OCI-LY1 (cell line): ENCODE data around the gene CCAR1.
"Not testable (repeated sequence)": the region's sequence is repeated elsewhere in the genome, so short reads cannot be mapped to it uniquely, and the experiment has no call there.

Source experiments
- H2AFZ ChIP-seq: fragments of 200-600 bp; sonication (generic), shearing (Covaris generic); 2 replicates; pipeline ENCODE4 v1.6.0; 2014; ENCODE audit warnings: antibody characterized with exemption, mild to moderate bottlenecking, low read length
- H3F3A ChIP-seq: fragments of 200-600 bp; sonication (generic), shearing (Covaris generic); 2 replicates; pipeline ENCODE4 v1.6.0; 2014; ENCODE audit warnings: mild to moderate bottlenecking, antibody characterized with exemption, low read length, moderate library complexity; ENCODE audit not compliant: insufficient read depth
- H3K27ac ChIP-seq: fragments of 200-600 bp; sonication (generic); 2 replicates; pipeline ENCODE4 v1.5.1; 2014; ENCODE audit warnings: low read length, mixed run types, mild to moderate bottlenecking, low read depth; ENCODE audit not compliant: poor library complexity, severe bottlenecking
- H3K27me3 ChIP-seq: fragments of 200-600 bp; sonication (generic); 2 replicates; pipeline ENCODE4 v1.6.0; 2014; ENCODE audit warnings: antibody characterized with exemption, mild to moderate bottlenecking, low read length, moderate library complexity; ENCODE audit not compliant: insufficient read depth
- H3K36me3 ChIP-seq: fragments of 200-600 bp; sonication (generic); 2 replicates; pipeline ENCODE4 v1.6.1; 2014; ENCODE audit warnings: mild to moderate bottlenecking, antibody characterized with exemption, low read length, moderate library complexity, mixed read lengths; ENCODE audit not compliant: insufficient read depth
- H3K4me1 ChIP-seq: fragments of 200-600 bp; sonication (generic); 2 replicates; pipeline ENCODE4 v1.5.1; 2014; ENCODE audit warnings: mild to moderate bottlenecking, low read length, moderate library complexity; ENCODE audit not compliant: insufficient read depth, severe bottlenecking
- H3K4me2 ChIP-seq: fragments of 200-600 bp; sonication (generic), shearing (Covaris generic); 2 replicates; pipeline ENCODE4 v1.6.1; 2014; ENCODE audit warnings: low read length
- H3K4me3 ChIP-seq: fragments of 200-600 bp; sonication (generic); 2 replicates; pipeline ENCODE4 v1.5.1; 2014; ENCODE audit warnings: low read length, low read depth, mild to moderate bottlenecking, mixed read lengths; ENCODE audit not compliant: poor library complexity, severe bottlenecking
- H3K79me2 ChIP-seq: fragments of 200-600 bp; shearing (Covaris generic); 2 replicates; pipeline ENCODE4 v1.6.1; 2016; ENCODE audit warnings: mixed run types, low read length, mixed read lengths; ENCODE audit not compliant: insufficient read depth
- H3K9ac ChIP-seq: fragments of 200-600 bp; sonication (generic), shearing (Covaris generic); 2 replicates; pipeline ENCODE4 v1.6.1; 2014; ENCODE audit warnings: mild to moderate bottlenecking, low read length, mixed read lengths
- H3K9me2 ChIP-seq: fragments of 200-600 bp; sonication (generic), shearing (Covaris generic); 2 replicates; pipeline ENCODE4 v1.6.1; 2014; ENCODE audit warnings: low read depth, mild to moderate bottlenecking, low read length, mixed read lengths
- H3K9me3 ChIP-seq: fragments of 200-600 bp; shearing (Covaris generic); 2 replicates; pipeline ENCODE4 v1.6.1; 2014; ENCODE audit warnings: low read length, mixed read lengths
- H4K20me1 ChIP-seq: fragments of 200-600 bp; sonication (generic), shearing (Covaris generic); 2 replicates; pipeline ENCODE4 v1.6.0; 2016; ENCODE audit warnings: mild to moderate bottlenecking, low read length; ENCODE audit not compliant: insufficient read depth
- EZH2 ChIP-seq: fragments of 200-600 bp; sonication (generic), shearing (Covaris generic); IDR thresholded peaks from 2 replicates; pipeline ENCODE4 v1.8.0; 2017; ENCODE audit warnings: borderline replicate concordance, mixed run types, mild to moderate bottlenecking, antibody characterized with exemption, low read length, moderate library complexity, mixed read lengths
- TF ChIP-seq, protein P1 (sequence below): fragments of 200-600 bp; sonication (generic), shearing (Covaris generic); IDR thresholded peaks from 2 replicates; pipeline ENCODE4 v1.5.1; 2017; ENCODE audit warnings: mild to moderate bottlenecking, antibody characterized with exemption, low read length, moderate library complexity, mixed read lengths

The CCAR1 gene

DNA sequence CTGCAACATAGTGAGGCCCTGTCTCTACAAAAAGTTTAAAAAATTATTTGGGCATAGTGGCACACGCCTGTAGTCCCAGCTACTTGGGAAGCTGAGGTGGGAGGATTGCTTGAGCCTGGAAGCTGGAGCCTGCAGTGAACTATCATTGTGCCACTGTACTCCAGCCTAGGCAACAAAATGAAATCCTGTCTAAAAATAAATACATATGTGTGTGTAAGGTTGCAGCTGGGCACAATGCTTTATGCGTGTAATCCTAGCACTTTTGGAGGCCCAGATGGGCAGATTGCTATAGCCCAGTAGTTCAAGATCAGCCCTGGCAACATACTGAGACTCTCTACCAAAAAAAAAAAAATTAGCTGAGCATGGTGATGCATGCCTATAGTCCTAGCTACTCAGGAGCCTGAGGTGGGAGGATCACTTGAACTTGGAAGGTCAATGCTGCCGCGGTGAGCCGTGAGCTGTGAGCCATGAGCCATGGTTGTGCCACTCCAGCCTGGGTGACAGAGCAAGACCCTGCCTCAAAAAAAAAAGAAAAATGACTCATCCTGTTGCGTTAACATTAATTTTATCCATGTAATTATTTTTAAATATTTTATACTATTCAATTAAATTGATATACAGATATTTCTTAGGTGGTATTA is 38.3 kb downstream of the CCAR1 start:
- H3K27me3 ChIP-seq = no peaks in the 10 kb centered on the region
- peaks cover 87% of the 10 kb centered on the region for H3K36me3 ChIP-seq
- H4K20me1 ChIP-seq = no peaks in the 10 kb centered on the region
- no peak overlapping the region for H3K9ac ChIP-seq
- H3F3A ChIP-seq = no peaks in the 10 kb centered on the region
- H3K4me1 ChIP-seq = no peaks in the 10 kb centered on the region
- no peak overlapping the region for H3K27ac ChIP-seq
- H3K9me3 ChIP-seq = no peaks in the 10 kb centered on the region
- no peak overlapping the region for H2AFZ ChIP-seq
- TF ChIP-seq EZH2 = no peak
- TF ChIP-seq, protein P1, sequence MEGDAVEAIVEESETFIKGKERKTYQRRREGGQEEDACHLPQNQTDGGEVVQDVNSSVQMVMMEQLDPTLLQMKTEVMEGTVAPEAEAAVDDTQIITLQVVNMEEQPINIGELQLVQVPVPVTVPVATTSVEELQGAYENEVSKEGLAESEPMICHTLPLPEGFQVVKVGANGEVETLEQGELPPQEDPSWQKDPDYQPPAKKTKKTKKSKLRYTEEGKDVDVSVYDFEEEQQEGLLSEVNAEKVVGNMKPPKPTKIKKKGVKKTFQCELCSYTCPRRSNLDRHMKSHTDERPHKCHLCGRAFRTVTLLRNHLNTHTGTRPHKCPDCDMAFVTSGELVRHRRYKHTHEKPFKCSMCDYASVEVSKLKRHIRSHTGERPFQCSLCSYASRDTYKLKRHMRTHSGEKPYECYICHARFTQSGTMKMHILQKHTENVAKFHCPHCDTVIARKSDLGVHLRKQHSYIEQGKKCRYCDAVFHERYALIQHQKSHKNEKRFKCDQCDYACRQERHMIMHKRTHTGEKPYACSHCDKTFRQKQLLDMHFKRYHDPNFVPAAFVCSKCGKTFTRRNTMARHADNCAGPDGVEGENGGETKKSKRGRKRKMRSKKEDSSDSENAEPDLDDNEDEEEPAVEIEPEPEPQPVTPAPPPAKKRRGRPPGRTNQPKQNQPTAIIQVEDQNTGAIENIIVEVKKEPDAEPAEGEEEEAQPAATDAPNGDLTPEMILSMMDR = no peak
- H3K4me2 ChIP-seq = no peak overlapping the region
- no peaks in the 10 kb centered on the region for H3K9me2 ChIP-seq
- H3K79me2 ChIP-seq = no peaks in the 10 kb centered on the region
- H3K4me3 ChIP-seq = no peak overlapping the region

DNA sequence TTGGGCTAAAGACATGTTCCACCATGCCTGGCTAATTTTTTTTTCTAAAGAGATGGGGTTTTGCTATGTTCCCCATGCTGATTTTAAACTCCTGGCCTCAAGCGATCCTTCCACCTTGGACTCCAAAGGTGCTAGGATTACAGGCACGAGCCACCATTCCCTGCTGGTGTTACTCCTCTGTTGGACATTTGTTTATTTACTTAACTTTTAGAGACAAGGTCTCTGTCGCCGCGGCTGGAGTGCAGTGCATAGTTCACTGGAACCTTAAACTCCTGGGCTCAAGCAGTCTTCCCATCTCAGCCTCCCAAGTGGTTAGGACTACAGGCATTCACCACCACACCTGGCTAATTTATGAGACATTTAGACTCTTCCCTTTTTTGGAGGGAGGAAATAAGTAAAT is 38.9 kb downstream of the CCAR1 start:
- Histone ChIP-seq H3K9me2 (no peaks in the 10 kb centered on the region), H3K9me3 (no peaks in the 10 kb centered on the region), H3F3A (no peaks in the 10 kb centered on the region), H3K9ac (no peak overlapping the region), H3K4me1 (no peaks in the 10 kb centered on the region), H4K20me1 (no peaks in the 10 kb centered on the region), H3K79me2 (no peaks in the 10 kb centered on the region), H3K4me3 (no peak overlapping the region), H3K27me3 (no peaks in the 10 kb centered on the region), H2AFZ (no peak overlapping the region), H3K36me3 (peaks cover 87% of the 10 kb centered on the region), H3K4me2 (no peak overlapping the region), H3K27ac (no peak overlapping the region)
- no peak for TF ChIP-seq EZH2
- TF ChIP-seq, protein P1 = no peak

DNA sequence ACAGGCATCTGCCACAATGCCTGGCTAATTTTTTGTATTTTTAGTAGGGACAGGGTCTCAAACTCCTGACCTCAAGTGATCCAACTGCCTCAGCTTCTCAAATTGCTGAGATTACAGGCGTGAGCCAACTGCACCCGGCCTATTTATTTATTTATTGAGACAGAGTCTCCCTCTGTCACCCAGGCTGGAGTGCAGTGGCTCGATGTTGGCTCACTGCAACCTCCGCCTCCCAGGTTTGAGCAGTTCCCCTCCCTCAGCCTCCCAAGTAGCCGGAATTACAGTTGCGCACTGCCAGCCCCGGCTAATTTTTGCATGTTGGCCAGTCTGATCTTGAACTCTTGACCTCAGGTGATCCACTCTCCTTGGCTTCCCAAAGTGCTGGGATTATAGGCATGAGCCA is 46.4 kb downstream of the CCAR1 start:
- H3K9me2 ChIP-seq, H4K20me1 ChIP-seq, H3K27me3 ChIP-seq, H3K4me3 ChIP-seq, H3K79me2 ChIP-seq, H3F3A ChIP-seq, H3K9me3 ChIP-seq, H2AFZ ChIP-seq, H3K4me1 ChIP-seq, H3K27ac ChIP-seq, H3K9ac ChIP-seq, H3K4me2 ChIP-seq: not testable (repeated sequence)
- peaks cover 93% of the 10 kb centered on the region for H3K36me3 ChIP-seq
